ENCODE data around the gene ETV6. TPM values are rescaled to one million over a fixed set of nuclear protein-coding genes. Genes with fewer than 3 reads are reported as not detected.

ETV6 gene
- total and polyA plus RNA-seq, 2 of the 8 experiments (the other 6 are each of a cell fraction or from before 2014, with no cell fraction given): 5.5 to 23.9 TPM

DNA sequence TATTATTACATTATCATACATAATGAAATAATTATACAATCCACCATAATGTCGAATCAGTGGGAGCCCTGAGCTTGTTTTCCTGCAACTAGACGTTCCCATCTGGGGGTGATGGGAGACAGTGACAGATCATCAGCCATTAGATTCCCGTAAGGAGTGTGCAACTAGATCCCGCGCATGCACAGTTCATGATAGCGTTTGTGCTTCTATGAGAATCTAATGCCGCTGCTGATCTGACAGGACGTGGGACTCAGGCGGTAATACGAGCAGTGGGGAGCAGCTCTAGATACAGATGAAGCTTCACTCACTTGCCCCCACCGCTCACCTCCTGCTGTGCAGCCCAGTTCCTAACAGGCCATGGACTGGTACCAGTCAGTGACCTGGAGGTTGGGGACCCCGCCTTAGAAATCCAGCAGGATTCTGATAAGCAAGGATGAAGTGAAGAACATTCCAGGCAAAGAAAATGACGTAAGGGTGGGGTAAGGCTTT, 204.6 kb downstream of the ETV6 start:
- CTCF ChIA-PET (ENCODE audit: partially characterized antibody): interaction anchor here (0.8 to 1.2 kb wide), 3 partner anchors 37 to 272 kb away, joined by 3 to 6 read pairs (median 4); no protein-coding TSS in a partner anchor
- POLR2A ChIA-PET (ENCODE audit: partially characterized antibody): interaction anchor here (1.2 kb wide), 1 partner anchor 20 kb away, joined by 3 read pairs; no protein-coding TSS in a partner anchor

More for the DNA sequence above, 204.6 kb downstream of the ETV6 start:
- H4K91ac ChIP-seq (replicated peaks; ENCODE audit: insufficient read length, low read length): no peak overlapping the region
- H3K4ac ChIP-seq (replicated peaks; ENCODE audit: insufficient read length, low read depth, low read length): no peak overlapping the region
- H3K36me3 ChIP-seq (ENCODE audit: control insufficient read depth in 2 of 4, insufficient read depth in 4 of 4, low read length in 3 of 4): peaks cover 0 to 6% (median 0%) of the 10 kb centered on the region in 4 experiments; a peak in 2 of 8 replicates
- H3K9me3 ChIP-seq (ENCODE audit: insufficient read depth in 2 of 2, low read depth in 1 of 2, low read length in 1 of 2): no peaks in the 10 kb centered on the region
- no peak overlapping the region for H3K4me2 ChIP-seq (ENCODE audit: insufficient read depth in 1 of 2, low read depth in 2 of 2, low read length in 2 of 2)
- TF ChIP-seq SRF (IDR thresholded peaks at IDR 0.05; ENCODE audit: low read depth, low read length) (no peak), SIRT6 (IDR thresholded peaks at IDR 0.05; ENCODE audit: low read length) (no peak)
- no peak overlapping the region for H3K4me3 ChIP-seq (ENCODE audit: extremely low read depth in 1 of 4, insufficient read depth in 2 of 4, low read depth in 3 of 4, low read length in 4 of 4)
- H3K79me1 ChIP-seq (ENCODE audit: low read depth, low read length): no peaks in the 10 kb centered on the region; the same call in 1 of the 2 replicates
- DNase-seq (ENCODE audit: low read depth in 1 of 2, low spot score in 2 of 2): no peak
- no peak overlapping the region for H2AK5ac ChIP-seq (ENCODE audit: low read depth, low read length)
- H2BK15ac ChIP-seq (ENCODE audit: low read length): no peak overlapping the region
- no peak overlapping the region for H2AFZ ChIP-seq (ENCODE audit: low read length)
- no peak overlapping the region for H2BK5ac ChIP-seq (ENCODE audit: low read depth, low read length)
- no peak overlapping the region for H3K14ac ChIP-seq (ENCODE audit: insufficient read length)
- H2BK12ac ChIP-seq (ENCODE audit: low read depth, low read length): no peak overlapping the region
- H4K8ac ChIP-seq (ENCODE audit: extremely low read depth, insufficient read depth, low read length): no peak overlapping the region
- H3K23ac ChIP-seq (ENCODE audit: insufficient read length): no peak overlapping the region
- H3K79me2 ChIP-seq (ENCODE audit: control insufficient read depth in 1 of 2, insufficient read depth in 2 of 2, low read length in 2 of 2): no peaks in the 10 kb centered on the region
- WGBS, 2 experiments (ENCODE audit: extremely low coverage in 1 of 2, insufficient coverage in 1 of 2, insufficient read length in 1 of 2, insufficient replicate concordance in 2 of 2, low coverage in 1 of 2, low lambda C conversion rate in 2 of 2, missing lambda C conversion rate in 1 of 2): 94% methylated on average over 13 of the region's 13 CpGs; no CpG with 5 or more reads in 1 of the 2 experiments
- FAIRE-seq: no peak
- no peaks in the 10 kb centered on the region; a peak in 1 of 7 replicates for H3K27me3 ChIP-seq (replicated peaks in 1 of 4; ENCODE audit: control insufficient read depth in 3 of 4, extremely low read depth in 1 of 4, insufficient read depth in 3 of 4, low read length in 3 of 4)
- no peak overlapping the region for H2BK120ac ChIP-seq (replicated peaks; ENCODE audit: low read depth, low read length)
- H4K20me1 ChIP-seq (replicated peaks in 1 of 2; ENCODE audit: control insufficient read depth in 1 of 2, insufficient read depth in 2 of 2, low read length in 2 of 2): no peaks in the 10 kb centered on the region
- H3K27ac ChIP-seq (ENCODE audit: low read depth, low read length): no peak overlapping the region
- no peaks in the 10 kb centered on the region for H3K23me2 ChIP-seq (ENCODE audit: low read depth, low read length)
- H3K56ac ChIP-seq (replicated peaks; ENCODE audit: insufficient read length, low read depth, low read length): no peak overlapping the region
- no peak overlapping the region for H3K9ac ChIP-seq (replicated peaks in 1 of 4; ENCODE audit: extremely low read depth in 1 of 4, low read depth in 3 of 4, low read length in 3 of 4)
- peaks cover 0 to 12% (median 6%) of the 10 kb centered on the region in 4 experiments; a peak in 4 of 7 replicates for H3K4me1 ChIP-seq (replicated peaks in 1 of 4; ENCODE audit: control insufficient read depth in 3 of 4, insufficient read depth in 4 of 4, low read length in 3 of 4)
- no peak overlapping the region for H2BK20ac ChIP-seq (ENCODE audit: low read length)
- no peak overlapping the region for H3K18ac ChIP-seq (ENCODE audit: extremely low read depth, low read length)
- H4K5ac ChIP-seq (ENCODE audit: insufficient read length, low read depth, low read length): no peak overlapping the region

Data from H1 (cell line).